Measurements from ENCODE around the gene AQP7. TPM values are rescaled to one million over a fixed set of nuclear protein-coding genes. Genes with fewer than 3 reads are reported as not detected.
"Not testable (repeated sequence)": the region's sequence is repeated elsewhere in the genome, so short reads cannot be mapped to it uniquely, and the experiment has no call there.

AQP7 gene
- total RNA-seq, 1 donor from 2014 or later: not detected

GRCh38 chr9:33429256-33429985, 27.1 kb upstream of the AQP7 start:
- DNase-seq (ENCODE audit: low read depth): no peak
- Histone ChIP-seq H3K27me3 (ENCODE audit: control insufficient read depth, insufficient read depth, low read length) (no peaks in the 10 kb centered on the region), H3K4me3 (ENCODE audit: low read depth, low read length) (no peak overlapping the region), H3K36me3 (ENCODE audit: control insufficient read depth, insufficient read depth, low read length) (no peaks in the 10 kb centered on the region)
- TF ChIP-seq CTCF (IDR thresholded peaks at IDR 0.05; ENCODE audit: insufficient read depth, low read length, poor library complexity, severe bottlenecking): no peak

- H3K27me3 ChIP-seq (ENCODE audit: control insufficient read depth, insufficient read depth, low read length): no peaks in the 10 kb centered on the region
These were observed 24.5 kb upstream of the AQP7 start for GRCh38 chr9:33426843-33427293.

DNA sequence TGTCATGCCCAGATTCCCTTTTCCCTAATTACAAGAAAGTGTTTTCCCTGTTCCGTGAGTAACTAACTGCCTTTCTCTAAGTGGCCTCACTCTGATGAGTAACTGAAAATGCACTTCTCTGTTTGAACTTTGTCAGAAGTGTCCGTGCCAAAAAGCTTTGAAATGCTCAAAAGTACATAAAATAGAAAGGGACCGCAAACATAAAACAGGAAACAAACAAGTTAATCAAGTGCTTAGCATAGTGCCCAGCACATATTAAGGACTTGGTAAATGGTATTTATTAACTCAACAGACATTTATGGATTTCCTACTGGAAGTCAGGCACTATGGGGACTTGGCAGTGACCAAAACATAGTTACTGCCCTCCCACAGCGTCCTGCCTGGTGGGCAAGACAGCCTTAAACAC, 22.8 kb upstream of the AQP7 start:
- Histone ChIP-seq H3K4me3 (ENCODE audit: low read depth, low read length) (no peak overlapping the region), H3K36me3 (ENCODE audit: control insufficient read depth, insufficient read depth, low read length) (no peaks in the 10 kb centered on the region), H3K27me3 (ENCODE audit: control insufficient read depth, insufficient read depth, low read length) (no peaks in the 10 kb centered on the region)
- DNase-seq (ENCODE audit: low read depth): no peak
- TF ChIP-seq CTCF (IDR thresholded peaks at IDR 0.05; ENCODE audit: insufficient read depth, low read length, poor library complexity, severe bottlenecking): no peak

More at GRCh38 chr9:33426843-33427293, 24.5 kb upstream of the AQP7 start:
- DNase-seq (ENCODE audit: low read depth): no peak
- H3K36me3 ChIP-seq (ENCODE audit: control insufficient read depth, insufficient read depth, low read length): no peaks in the 10 kb centered on the region
- no peak overlapping the region for H3K4me3 ChIP-seq (ENCODE audit: low read depth, low read length)
- TF ChIP-seq CTCF (IDR thresholded peaks at IDR 0.05; ENCODE audit: insufficient read depth, low read length, poor library complexity, severe bottlenecking): no peak

GRCh38 chr9:33424492-33424891, 22.1 kb upstream of the AQP7 start:
- H3K27me3 ChIP-seq (ENCODE audit: control insufficient read depth, insufficient read depth, low read length); H3K4me3 ChIP-seq (ENCODE audit: low read depth, low read length); DNase-seq (ENCODE audit: low read depth); H3K36me3 ChIP-seq (ENCODE audit: control insufficient read depth, insufficient read depth, low read length): not testable (repeated sequence)

DNA sequence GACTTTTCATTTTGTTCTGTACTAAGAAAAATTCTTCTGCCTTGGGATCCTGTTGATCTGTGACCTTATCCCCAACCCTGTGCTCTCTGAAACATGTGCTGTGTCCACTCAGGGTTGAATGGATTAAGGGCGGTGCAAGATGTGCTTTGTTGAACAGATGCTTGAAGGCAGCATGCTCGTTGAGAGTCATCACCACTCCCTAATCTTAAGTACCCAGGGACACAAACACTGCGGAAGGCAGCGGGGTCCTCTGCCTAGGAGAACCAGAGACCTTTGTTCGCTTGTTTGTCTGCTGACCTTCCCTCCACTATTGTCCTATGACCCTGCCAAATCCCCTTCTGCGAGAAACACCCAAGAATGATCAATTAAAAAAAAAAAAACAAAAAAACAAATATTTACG, 21.7 kb upstream of the AQP7 start:
- not testable (repeated sequence) for H3K4me3 ChIP-seq (ENCODE audit: low read depth, low read length); DNase-seq (ENCODE audit: low read depth); H3K36me3 ChIP-seq (ENCODE audit: control insufficient read depth, insufficient read depth, low read length); H3K27me3 ChIP-seq (ENCODE audit: control insufficient read depth, insufficient read depth, low read length)

- no peak for TF ChIP-seq CTCF (IDR thresholded peaks at IDR 0.05; ENCODE audit: insufficient read depth, low read length, poor library complexity, severe bottlenecking)
- Histone ChIP-seq H3K4me3 (ENCODE audit: low read depth, low read length) (no peak overlapping the region), H3K27me3 (ENCODE audit: control insufficient read depth, insufficient read depth, low read length) (peaks cover 4% of the 10 kb centered on the region), H3K36me3 (ENCODE audit: control insufficient read depth, insufficient read depth, low read length) (no peaks in the 10 kb centered on the region)
- DNase-seq (ENCODE audit: low read depth): no peak
These were observed 17.4 kb upstream of the AQP7 start for GRCh38 chr9:33419708-33420303.

- no peak for TF ChIP-seq CTCF (IDR thresholded peaks at IDR 0.05; ENCODE audit: insufficient read depth, low read length, poor library complexity, severe bottlenecking)
- Histone ChIP-seq H3K27me3 (ENCODE audit: control insufficient read depth, insufficient read depth, low read length) (peaks cover 4% of the 10 kb centered on the region), H3K4me3 (ENCODE audit: low read depth, low read length) (no peak overlapping the region), H3K36me3 (ENCODE audit: control insufficient read depth, insufficient read depth, low read length) (no peaks in the 10 kb centered on the region)
- DNase-seq (ENCODE audit: low read depth): no peak
These were observed 15.7 kb upstream of the AQP7 start for GRCh38 chr9:33418090-33418489.
